Cortex of kidney (tissue), 1 donor: ENCODE data around the gene R3HCC1L.
"Not testable (repeated sequence)": the region's sequence is repeated elsewhere in the genome, so short reads cannot be mapped to it uniquely, and the experiment has no call there.

Experiments
- DNase-seq: peaks from one replicate; lab custom pipeline; 2025; lab: John Stamatoyannopoulos, UW

R3HCC1L gene

DNA sequence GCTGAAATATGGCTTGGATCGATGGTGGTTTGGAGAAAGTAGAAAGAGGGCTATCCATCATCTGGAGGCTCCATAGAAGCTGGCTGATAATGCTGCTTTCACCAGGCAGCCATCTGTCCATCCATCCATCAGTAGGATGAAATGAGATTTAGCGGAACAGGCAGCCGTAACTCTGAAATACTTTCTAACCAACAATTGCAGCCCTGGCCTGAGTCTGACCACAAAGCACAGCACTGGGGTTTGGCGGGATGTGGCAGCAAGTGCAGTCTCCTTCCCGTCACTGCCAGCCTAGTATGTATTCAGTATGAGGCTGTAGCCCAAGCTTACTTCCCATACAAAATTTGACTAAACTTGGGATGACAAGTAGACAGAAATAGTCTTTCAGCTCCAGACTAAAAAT lies 38.0 kb downstream of the R3HCC1L start:
- no peak for DNase-seq

DNA sequence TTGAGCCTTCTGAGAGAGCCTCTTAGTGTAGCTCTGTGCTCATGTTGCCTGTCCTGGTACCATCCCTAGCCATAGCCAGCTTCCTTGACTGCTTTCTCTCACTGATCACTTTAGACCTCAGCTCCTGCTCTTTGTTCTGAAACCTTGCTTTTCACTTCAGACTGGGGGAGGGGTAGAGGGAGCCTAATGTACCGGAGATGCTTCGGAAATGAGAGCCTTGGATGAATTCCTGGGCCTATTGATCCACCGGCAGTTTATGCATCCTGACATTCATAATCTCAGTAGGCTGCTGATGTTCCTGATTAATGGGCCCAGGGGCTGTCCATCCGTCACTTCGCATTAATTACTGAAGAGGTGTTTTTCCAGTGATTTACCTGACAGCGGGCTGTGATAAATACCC lies 38.8 kb downstream of the R3HCC1L start:
- DNase-seq, result no peak

DNA sequence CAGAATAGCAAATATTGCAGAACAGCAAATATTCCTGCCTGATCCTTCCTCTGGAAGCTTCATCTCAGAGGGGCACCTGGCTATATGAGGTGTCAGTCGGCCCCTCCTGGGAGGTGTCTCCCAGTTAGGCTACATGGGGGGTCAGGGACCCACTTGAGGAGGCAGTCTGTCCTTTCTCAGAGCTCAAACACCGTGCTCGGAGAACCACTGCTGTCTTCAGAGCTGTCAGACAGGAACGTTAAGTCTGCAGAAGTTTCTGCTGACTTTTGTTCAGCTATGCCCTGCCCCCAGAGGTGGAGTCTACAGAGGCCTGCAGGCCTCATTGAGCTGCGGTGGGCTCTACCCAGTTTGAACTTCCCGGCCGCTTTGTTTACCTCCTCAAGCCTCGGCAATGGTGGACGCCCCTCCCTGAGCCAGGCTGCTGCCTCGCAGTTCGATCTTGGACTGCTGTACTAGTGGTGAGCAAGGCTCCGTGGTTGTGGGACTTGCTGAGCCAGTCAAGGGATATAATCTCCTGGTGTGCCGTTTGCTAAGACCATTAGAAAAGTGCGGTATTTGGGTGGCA lies 48.0 kb downstream of the R3HCC1L start:
- not testable (repeated sequence) for DNase-seq

DNA sequence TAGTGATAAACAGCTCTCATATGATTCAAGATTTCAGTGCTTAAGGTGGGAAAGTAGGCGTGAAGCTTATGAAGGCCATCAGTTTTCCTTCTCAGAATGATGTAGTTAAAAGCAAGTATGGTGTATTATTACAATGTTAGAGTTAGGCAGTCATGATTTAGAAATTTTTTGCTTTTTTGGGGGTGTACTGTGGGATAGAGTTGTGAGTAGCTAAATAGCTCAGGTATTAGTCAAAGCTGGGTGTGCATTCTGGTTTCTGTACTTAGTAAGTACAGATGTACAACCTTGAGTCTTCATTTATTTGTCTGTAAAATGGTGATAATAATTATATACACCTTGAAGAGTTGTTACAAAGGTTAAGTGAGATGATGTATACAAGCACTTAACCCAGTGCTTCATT lies 52.2 kb downstream of the R3HCC1L start:
- DNase-seq, result no peak

DNA sequence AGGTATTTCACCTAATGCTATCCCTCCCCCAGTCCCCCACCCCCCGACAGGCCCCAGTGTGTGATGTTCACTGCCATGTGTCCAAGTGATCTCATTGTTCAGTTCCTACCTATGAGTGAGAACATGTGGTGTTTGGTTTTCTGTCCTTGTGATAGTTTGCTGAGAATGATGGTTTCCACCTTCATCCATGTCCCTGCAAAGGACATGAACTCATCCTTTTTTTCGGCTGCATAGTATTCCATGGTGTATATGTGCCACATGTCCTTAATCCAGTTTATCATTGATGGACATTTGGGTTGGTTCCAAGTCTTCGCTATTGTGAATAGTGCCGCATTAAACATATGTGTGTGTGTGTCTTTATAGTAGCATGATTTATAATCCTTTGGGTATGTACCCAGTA lies 56.3 kb downstream of the R3HCC1L start:
- not testable (repeated sequence) for DNase-seq

- DNase-seq, result no peak
Measured at GRCh38 chr10:98193037-98193436, 58.6 kb downstream of the R3HCC1L start.

DNA sequence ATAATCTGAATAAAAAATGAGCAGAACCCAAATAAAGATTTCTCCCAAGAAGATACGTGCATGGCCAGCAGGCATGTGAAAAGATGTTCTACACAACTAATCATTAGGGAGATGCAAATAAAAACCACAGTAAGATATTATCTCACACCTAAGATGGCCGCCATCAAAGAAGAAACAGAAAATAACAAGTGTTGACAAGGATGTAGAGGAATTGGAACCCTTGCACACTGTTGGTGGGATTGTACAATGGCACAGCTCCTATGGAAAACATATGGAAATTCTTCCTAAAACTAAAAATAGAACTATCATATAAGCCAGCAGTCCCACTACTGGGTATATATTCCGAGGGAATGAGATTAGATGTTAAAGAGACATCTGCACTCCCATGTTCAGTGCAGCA lies 60.2 kb downstream of the R3HCC1L start:
- no peak for DNase-seq

- no peak for DNase-seq
Measured at GRCh38 chr10:98195120-98195519, 60.7 kb downstream of the R3HCC1L start.

DNA sequence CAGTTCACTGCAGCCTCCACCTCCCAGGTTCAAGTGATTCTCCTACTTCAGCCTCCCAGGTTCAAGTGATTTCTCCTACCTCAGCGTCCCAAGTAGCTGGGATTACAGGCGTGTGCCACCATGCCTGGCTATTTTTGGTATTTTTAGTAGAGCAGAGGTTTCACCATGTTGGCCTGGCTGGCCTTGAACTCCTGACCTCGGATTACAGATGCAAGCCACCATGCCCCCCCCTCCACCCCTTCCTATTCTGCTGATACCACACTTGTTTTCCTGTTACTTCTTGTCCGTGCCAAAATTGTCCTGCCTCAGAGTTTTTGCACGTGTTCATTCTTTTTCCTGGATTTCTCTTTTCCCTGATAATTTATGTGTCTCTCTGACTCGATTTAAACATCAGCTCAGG lies 62.5 kb downstream of the R3HCC1L start:
- no peak for DNase-seq

DNA sequence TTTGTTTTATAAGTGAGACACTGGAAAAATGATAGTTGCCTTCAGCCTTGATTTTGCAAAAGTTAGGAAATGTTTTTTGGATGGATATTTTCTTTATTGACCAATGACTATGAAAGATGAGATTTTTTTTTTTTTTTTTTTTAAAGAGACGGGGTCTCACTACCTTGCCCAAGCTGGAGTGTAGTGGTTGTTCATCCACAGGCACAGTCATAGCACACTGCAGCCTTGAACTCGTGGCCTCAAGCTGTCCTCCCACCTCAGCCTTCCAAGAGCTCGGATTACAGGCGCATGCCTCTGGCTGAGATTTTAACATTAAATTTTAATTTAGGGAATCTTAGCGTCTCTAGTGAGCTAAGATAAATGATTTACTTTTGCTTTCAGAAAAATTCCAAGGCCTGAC lies 67.3 kb downstream of the R3HCC1L start:
- no peak for DNase-seq

DNA sequence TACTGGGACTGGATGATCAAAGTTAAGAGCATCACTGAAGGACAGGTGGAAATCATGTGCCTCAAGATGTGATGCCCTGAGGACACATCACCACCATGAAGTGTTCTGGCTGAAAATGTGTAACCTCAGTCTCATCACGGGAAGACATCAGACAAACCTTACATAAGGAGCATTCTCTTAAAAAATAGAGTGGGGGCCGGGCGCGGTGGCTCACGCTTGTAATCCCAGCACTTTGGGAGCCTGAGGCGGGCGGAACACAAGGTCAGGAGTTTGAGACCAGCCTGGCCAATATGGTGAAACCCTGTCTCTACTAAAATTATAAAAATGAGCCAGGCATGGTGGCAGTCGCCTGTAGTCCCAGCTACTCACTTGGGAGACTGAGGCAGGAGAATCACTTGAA lies 67.9 kb downstream of the R3HCC1L start:
- no peak for DNase-seq

GRCh38 chr10:98205351-98205750 lies 70.9 kb downstream of the R3HCC1L start:
- DNase-seq, result no peak

DNA sequence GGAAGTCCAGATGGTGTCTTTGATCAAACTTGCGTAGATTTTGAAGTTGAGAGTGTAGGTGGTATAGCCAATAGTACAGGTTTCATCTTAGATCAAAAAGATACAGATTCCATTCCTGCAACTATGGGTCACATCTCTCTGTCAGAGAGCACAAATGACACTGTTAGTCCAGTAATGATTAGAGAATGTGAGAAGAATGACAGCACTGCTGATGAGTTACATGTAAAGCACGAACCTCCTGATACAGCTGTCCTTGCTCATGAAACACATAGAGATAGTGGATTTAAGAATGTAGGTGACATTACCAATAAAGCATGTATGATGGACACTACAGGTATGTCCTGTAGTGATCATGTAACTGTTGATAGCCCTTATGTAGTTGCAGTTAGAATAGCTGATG lies 74.5 kb downstream of the R3HCC1L start:
- DNase-seq, result no peak

GRCh38 chr10:98209441-98209840 lies 75.0 kb downstream of the R3HCC1L start:
- no peak for DNase-seq

GRCh38 chr10:98212196-98212595 lies 77.7 kb downstream of the R3HCC1L start:
- no peak for DNase-seq

- no peak for DNase-seq
Measured at GRCh38 chr10:98213740-98214139, 79.3 kb downstream of the R3HCC1L start.

- DNase-seq, result no peak
Measured at GRCh38 chr10:98215373-98215772, 80.9 kb downstream of the R3HCC1L start.

DNA sequence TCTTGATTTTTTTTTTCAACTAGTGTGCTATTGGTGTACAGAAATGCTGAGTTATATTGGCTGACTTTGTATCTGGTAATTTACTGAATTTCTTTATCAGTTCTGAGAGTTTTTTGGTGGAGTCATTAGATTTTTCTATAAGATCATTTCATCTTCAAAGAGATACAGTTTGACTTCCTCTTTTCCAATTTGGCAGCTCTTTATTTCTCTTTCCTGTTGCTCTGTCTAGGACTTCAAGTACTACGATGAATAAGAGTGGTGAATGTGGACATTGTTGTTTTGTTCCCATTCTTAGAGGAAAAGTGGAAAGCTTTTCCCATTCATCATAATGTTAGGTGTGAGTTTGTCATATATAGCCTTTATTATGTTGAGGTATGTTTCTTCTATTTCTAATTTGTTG lies 83.3 kb downstream of the R3HCC1L start:
- DNase-seq, result no peak

DNA sequence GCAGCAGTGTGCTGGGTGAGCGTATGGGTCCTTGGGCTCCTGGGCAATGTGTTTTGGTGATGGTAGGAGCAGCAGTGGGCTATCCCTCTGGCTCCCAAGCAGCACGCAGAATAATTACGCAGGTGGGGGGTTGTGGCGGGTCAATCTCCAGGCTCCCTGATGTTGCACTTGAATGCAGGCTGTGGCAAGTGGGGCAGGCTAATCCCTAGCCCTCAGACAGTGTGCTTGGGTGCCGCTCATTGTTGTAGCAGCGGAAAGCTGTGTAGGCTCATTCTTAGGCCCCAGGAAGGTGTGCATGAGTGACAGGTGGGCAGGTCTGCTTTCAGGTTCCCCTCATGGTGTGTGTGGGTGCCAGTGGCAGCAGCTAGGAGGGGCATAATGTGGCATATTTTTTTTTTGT lies 89.4 kb downstream of the R3HCC1L start:
- DNase-seq, result no peak

DNA sequence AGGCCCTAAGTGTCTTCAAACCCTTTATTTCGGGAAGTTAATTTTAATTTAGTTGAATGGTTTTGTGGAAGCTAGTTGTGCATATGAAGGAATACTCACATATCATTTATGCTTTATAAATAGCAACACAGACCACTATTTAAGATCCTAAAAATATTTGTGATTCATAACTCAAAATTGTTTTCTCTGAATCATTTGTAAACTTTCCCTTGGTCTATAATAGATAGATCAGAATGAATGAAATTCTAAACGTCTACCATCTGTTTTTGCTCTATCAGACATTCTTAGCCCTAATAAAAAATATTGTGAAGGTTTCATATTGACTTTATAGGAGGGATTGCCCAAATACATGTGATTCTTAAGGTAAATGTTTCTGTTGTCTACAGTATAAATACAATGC lies 90.1 kb downstream of the R3HCC1L start:
- no peak for DNase-seq

- DNase-seq, result no peak
Measured at GRCh38 chr10:98224996-98225395, 90.5 kb downstream of the R3HCC1L start.

GRCh38 chr10:98226508-98227144 lies 92.2 kb downstream of the R3HCC1L start:
- no peak for DNase-seq

GRCh38 chr10:98227713-98228112 lies 93.3 kb downstream of the R3HCC1L start:
- not testable (repeated sequence) for DNase-seq

DNA sequence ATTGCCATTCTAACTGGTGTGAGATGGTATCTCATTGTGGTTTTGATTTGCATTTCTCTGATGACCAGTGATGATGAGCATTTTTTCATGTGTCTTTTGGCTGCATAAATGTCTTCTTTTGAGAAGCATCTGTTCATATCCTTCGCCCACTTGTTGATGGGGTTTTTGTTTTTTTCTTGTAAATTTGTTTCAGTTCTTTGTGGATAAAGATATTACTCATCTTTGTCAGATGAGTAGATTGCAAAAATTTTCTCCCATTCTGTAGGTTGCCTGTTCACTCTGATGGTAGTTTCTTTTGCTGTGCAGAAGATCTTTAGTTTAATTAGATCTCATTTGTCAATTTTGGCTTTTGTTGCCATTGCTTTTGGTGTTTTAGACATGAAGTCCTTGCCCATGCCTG lies 93.8 kb downstream of the R3HCC1L start:
- not testable (repeated sequence) for DNase-seq
